Spleen (tissue), 11 donors: ENCODE measurements around the gene SCARB1. TPM values are rescaled to one million over a fixed set of nuclear protein-coding genes. Genes with fewer than 3 reads are reported as not detected.
"Not testable (repeated sequence)": the region's sequence is repeated elsewhere in the genome, so short reads cannot be mapped to it uniquely, and the experiment has no call there.

Source experiments
- DNase-seq: peaks from one replicate; pipeline ENCODE4 v3.0.0-alpha.2; 2020
- H3K27ac ChIP-seq, 8 donors: fragments of 200-600 bp; sonication (generic) in 7 of 8; 1 replicate in 4 of 8; 2 replicates in 4 of 8; pipeline versions ENCODE4 v1.5.0 to v1.8.0; 2016 to 2021; ENCODE audit warnings: inconsistent platforms in 4 of 8, mild to moderate bottlenecking in 4 of 8, moderate library complexity in 1 of 8
- H3K27me3 ChIP-seq, 7 donors: fragments of 200-600 bp; sonication (generic) in 6 of 7; replicated peaks in 1 of 7; 1 replicate in 4 of 7; 2 replicates in 3 of 7; pipeline versions ENCODE4 v1.5.0 to v1.8.0; 2016 to 2021; ENCODE audit warnings: inconsistent platforms in 3 of 7, mild to moderate bottlenecking in 1 of 7
- H3K36me3 ChIP-seq, 6 donors: fragments of 200-600 bp; sonication (generic) in 5 of 6; 1 replicate in 4 of 6; 2 replicates in 2 of 6; pipeline versions ENCODE4 v1.5.0 to v1.8.0; 2016 to 2021; ENCODE audit warnings: inconsistent platforms in 2 of 6
- H3K4me1 ChIP-seq, 6 donors: fragments of 200-600 bp; sonication (generic) in 5 of 6; 1 replicate in 3 of 6; 2 replicates in 3 of 6; pipeline versions ENCODE4 v1.5.0 to v1.8.0; 2016 to 2021; ENCODE audit warnings: inconsistent platforms in 3 of 6
- H3K4me3 ChIP-seq, 8 donors: fragments of 200-600 bp; sonication (generic) in 7 of 8; 1 replicate in 4 of 8; 2 replicates in 4 of 8; pipeline versions ENCODE4 v1.5.0 to v1.8.0; 2016 to 2021; ENCODE audit warnings: inconsistent platforms in 4 of 8, mild to moderate bottlenecking in 4 of 8, moderate library complexity in 2 of 8
- H3K9me3 ChIP-seq, 8 donors: fragments of 200-600 bp; sonication (generic) in 7 of 8; 1 replicate in 4 of 8; 2 replicates in 4 of 8; pipeline versions ENCODE4 v1.5.0 to v1.8.0; 2016 to 2021; ENCODE audit warnings: inconsistent platforms in 4 of 8
- CTCF ChIP-seq, 11 experiments: fragments of 200-600 bp in 7 of 11; fragments of 450-650 bp in 4 of 11; sonication (generic) in 4 of 11; IDR thresholded peaks in 8 of 11; conservative IDR thresholded peaks in 3 of 11; 1 replicate in 7 of 11; 2 replicates in 4 of 11; pipeline versions ENCODE4 v1.4.0 to v1.8.0; 2016 to 2021; ENCODE audit warnings: antibody characterized with exemption in 11 of 11, inconsistent platforms in 4 of 11, mild to moderate bottlenecking in 1 of 11
- POLR2A ChIP-seq, 3 donors: fragments of 450-650 bp; IDR thresholded peaks; one replicate each; pipeline ENCODE4 v1.5.1; 2017; ENCODE audit warnings: antibody characterized with exemption in 3 of 3, mild to moderate bottlenecking in 1 of 3
- POLR2AphosphoS5 ChIP-seq, 3 donors: sonication (generic); formaldehyde crosslinking; IDR thresholded peaks; one replicate each; pipeline ENCODE4 v1.5.1; 2017; ENCODE audit warnings: antibody characterized with exemption in 3 of 3
- WGBS, 5 donors: extraction: QIAGEN DNeasy Blood & Tissue Kit in 3 of 5; methylation state at CpG; one replicate each; pipeline versions ENCODE4 v1.1.5 to v1.1.7; 2013 to 2018; 5-methylcytosine and 5-hydroxymethylcytosine counted together
- intact Hi-C: fragments of 100-400 bp; cut with DNase I; formaldehyde crosslinking; loops from one replicate; pipeline ENCODE4 v1.15.0; 2023; ENCODE audit warnings: low total_unique reads
- polyA plus RNA-seq, 3 donors: library from polyadenylated mRNA; stranded (reverse); fragments of 200-250 nt; gene quantifications; one replicate each; pipeline ENCODE4 v1.2.1, GENCODE V29; 2013
- total RNA-seq, 7 donors: library from RNA; depleted of rRNA in 3 of 7; stranded (reverse); fragments of >200 nt in 3 of 7; fragmentation: NEBNext Ultra II Directional in 4 of 7; extraction: Animal tissue kit (Norgen Biotek cat#: 25700) in 4 of 7; gene quantifications; one replicate each; pipeline versions ENCODE4 v1.1.0 to v1.2.1, GENCODE V29; 2016 to 2021
- donor health status: healthy with polysubstance abuse.
- donor health status: DM: no; HTN: no; CAD: no; lungs with moderate emphysema.
- donor health status: DM: no; HTN: no; CAD: no.
- donor health status: Bipolar disorder and iron deficiency.
- donor health status: healthy.
- donor health status: DM: no; HTN: no; CAD: no.
- donor health status: DM: yes; HTN: yes; CAD: no.

SCARB1 gene
- total and polyA plus RNA-seq, 10 donors = 11.9 to 59.3 (median 24.3) TPM

- 83 to 91% (median 89%) methylated on average over 6 of the region's 6 CpGs for WGBS, 5 donors
- no peaks in the 10 kb centered on the region for H3K36me3 ChIP-seq
- no peak overlapping the region for H3K27ac ChIP-seq
- H3K9me3 ChIP-seq = no peaks in the 10 kb centered on the region
- TF ChIP-seq POLR2A (IDR thresholded peaks at IDR 0.05) = no peak
- TF ChIP-seq POLR2AphosphoS5 (IDR thresholded peaks at IDR 0.05) = no peak
- no peak for TF ChIP-seq CTCF (IDR thresholded peaks at IDR 0.05 in 8 of 11, conservative IDR thresholded peaks at IDR 0.05 in 3 of 11)
- H3K27me3 ChIP-seq = no peaks in the 10 kb centered on the region
- no peak overlapping the region for H3K4me3 ChIP-seq
- intact Hi-C loops = no loop called here
- peaks cover 4 to 68% (median 33%) of the 10 kb centered on the region in 6 donors for H3K4me1 ChIP-seq
- DNase-seq = no peak
Measured at GRCh38 chr12:124902916-124903315, 39.3 kb upstream of the SCARB1 start.

GRCh38 chr12:124901003-124901402, 37.3 kb upstream of the SCARB1 start:
- intact Hi-C loops = no loop called here
- DNase-seq = no peak
- no peak overlapping the region for H3K27ac ChIP-seq
- TF ChIP-seq POLR2A (IDR thresholded peaks at IDR 0.05) (no peak), POLR2AphosphoS5 (IDR thresholded peaks at IDR 0.05) (no peak), CTCF (IDR thresholded peaks at IDR 0.05 in 8 of 11, conservative IDR thresholded peaks at IDR 0.05 in 3 of 11) (no peak)
- H3K36me3 ChIP-seq = no peaks in the 10 kb centered on the region
- H3K9me3 ChIP-seq = no peaks in the 10 kb centered on the region
- H3K27me3 ChIP-seq = no peaks in the 10 kb centered on the region
- no peak overlapping the region for H3K4me3 ChIP-seq
- H3K4me1 ChIP-seq = peaks cover 4 to 54% (median 21%) of the 10 kb centered on the region in 6 donors
- 42 to 72% (median 53%) methylated on average over 3 of the region's 3 CpGs for WGBS, 5 donors

GRCh38 chr12:124900345-124900795, 36.7 kb upstream of the SCARB1 start:
- WGBS, 5 donors = 88 to 94% (median 90%) methylated on average over 8 of the region's 8 CpGs
- H3K4me3 ChIP-seq, DNase-seq, H3K9me3 ChIP-seq, H3K36me3 ChIP-seq, H3K27me3 ChIP-seq, H3K27ac ChIP-seq, intact Hi-C loops: not testable (repeated sequence)
- peaks cover 4 to 48% (median 19%) of the 10 kb centered on the region in 6 donors for H3K4me1 ChIP-seq

- Histone ChIP-seq H3K4me1 (peaks cover 4 to 36% (median 9%) of the 10 kb centered on the region in 6 donors), H3K9me3 (no peaks in the 10 kb centered on the region), H3K36me3 (no peaks in the 10 kb centered on the region), H3K4me3 (peak overlapping the region in 1 of 8 donors; percentile 35), H3K27ac (peak overlapping the region in 5 of 8 donors; percentile 42 to 63 (median 48)), H3K27me3 (no peaks in the 10 kb centered on the region)
- WGBS, 5 donors = 44 to 56% (median 55%) methylated on average over 5 of the region's 5 CpGs
- intact Hi-C loops = loop anchor here (5.0 kb wide), 1 partner anchor 862 kb away; no protein-coding TSS in a partner anchor
- no peak for DNase-seq
- TF ChIP-seq CTCF (IDR thresholded peaks at IDR 0.05 in 8 of 11, conservative IDR thresholded peaks at IDR 0.05 in 3 of 11) (no peak), POLR2A (IDR thresholded peaks at IDR 0.05) (no peak)
Measured at GRCh38 chr12:124898923-124899294, 35.2 kb upstream of the SCARB1 start.
